HL-60 (cell line): Measurements from ENCODE around the gene CTAGE1.

Source experiments
- POLR2AphosphoS5 ChIP-seq: IDR thresholded peaks from 2 replicates; pipeline ENCODE4 v1.6.1; 2012; ENCODE audit warnings: low read depth
- TF ChIP-seq, protein P1 (sequence below): IDR thresholded peaks from one replicate; pipeline ENCODE4 v1.5.1; 2011; ENCODE audit warnings: low read length, control low read depth, inconsistent platforms; ENCODE audit not compliant: insufficient read depth

- TF ChIP-seq, protein P1, sequence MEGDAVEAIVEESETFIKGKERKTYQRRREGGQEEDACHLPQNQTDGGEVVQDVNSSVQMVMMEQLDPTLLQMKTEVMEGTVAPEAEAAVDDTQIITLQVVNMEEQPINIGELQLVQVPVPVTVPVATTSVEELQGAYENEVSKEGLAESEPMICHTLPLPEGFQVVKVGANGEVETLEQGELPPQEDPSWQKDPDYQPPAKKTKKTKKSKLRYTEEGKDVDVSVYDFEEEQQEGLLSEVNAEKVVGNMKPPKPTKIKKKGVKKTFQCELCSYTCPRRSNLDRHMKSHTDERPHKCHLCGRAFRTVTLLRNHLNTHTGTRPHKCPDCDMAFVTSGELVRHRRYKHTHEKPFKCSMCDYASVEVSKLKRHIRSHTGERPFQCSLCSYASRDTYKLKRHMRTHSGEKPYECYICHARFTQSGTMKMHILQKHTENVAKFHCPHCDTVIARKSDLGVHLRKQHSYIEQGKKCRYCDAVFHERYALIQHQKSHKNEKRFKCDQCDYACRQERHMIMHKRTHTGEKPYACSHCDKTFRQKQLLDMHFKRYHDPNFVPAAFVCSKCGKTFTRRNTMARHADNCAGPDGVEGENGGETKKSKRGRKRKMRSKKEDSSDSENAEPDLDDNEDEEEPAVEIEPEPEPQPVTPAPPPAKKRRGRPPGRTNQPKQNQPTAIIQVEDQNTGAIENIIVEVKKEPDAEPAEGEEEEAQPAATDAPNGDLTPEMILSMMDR: no peak
- TF ChIP-seq POLR2AphosphoS5: no peak
Observed at GRCh38 chr18:22412176-22412911, 5.4 kb downstream of the CTAGE1 start.
